AG04449 (cell line): Measurements from ENCODE around the gene ADO.

ENCODE experiments used
- CTCF ChIA-PET: fragments of 350-600 bp; formaldehyde crosslinking; extraction: SDS; loops from one replicate; lab custom pipeline; 2021; ENCODE audit warnings: antibody characterized with exemption; lab: Yijun Ruan, JAX
- POLR2A ChIA-PET: fragments of 400-600, 350-600 bp; formaldehyde crosslinking; extraction: SDS; loops from one replicate; lab custom pipeline; 2020; ENCODE audit warnings: antibody characterized with exemption, inconsistent platforms; lab: Yijun Ruan, JAX
- DNase-seq: peaks from one replicate; pipeline ENCODE4 v3.0.0-alpha.2; 2010; ENCODE audit warnings: low read depth, low spot score
- H3K4me3 ChIP-seq: 2 replicates; pipeline ENCODE4 v1.5.1; 2011; ENCODE audit warnings: low read depth, mild to moderate bottlenecking, control low read depth, low read length
- CTCF ChIP-seq: IDR thresholded peaks from one replicate; pipeline ENCODE4 v1.5.1; 2011; ENCODE audit warnings: mild to moderate bottlenecking, moderate library complexity, low read length, control low read depth, inconsistent platforms; ENCODE audit not compliant: insufficient read depth; ENCODE audit errors: missing control alignments

Gene ADO

GRCh38 chr10:62761115-62761514 is 43.4 kb upstream of the ADO start:
- no peak overlapping the region for H3K4me3 ChIP-seq
- ChIA-PET CTCF (interaction anchor here (1.6 kb wide), 1 partner anchor 9 kb away, joined by 3 read pairs; no protein-coding TSS in a partner anchor), POLR2A (no interaction called here)
- DNase-seq: no peak
- TF ChIP-seq CTCF: no peak

- no peak for TF ChIP-seq CTCF
- CTCF ChIA-PET: no interaction called here
Measured at GRCh38 chr10:62763155-62763554, 41.4 kb upstream of the ADO start.

GRCh38 chr10:62764011-62764410 is 40.5 kb upstream of the ADO start:
- ChIA-PET CTCF (no interaction called here), POLR2A (no interaction called here)
- no peak for TF ChIP-seq CTCF
- H3K4me3 ChIP-seq: no peak overlapping the region
- no peak for DNase-seq

More at GRCh38 chr10:62763155-62763554, 41.4 kb upstream of the ADO start:
- H3K4me3 ChIP-seq: no peak overlapping the region
- POLR2A ChIA-PET: interaction anchor here (0.7 kb wide), 1 partner anchor 9 kb away, joined by 3 read pairs; no protein-coding TSS in a partner anchor
- DNase-seq: no peak

- no peak for TF ChIP-seq CTCF
- H3K4me3 ChIP-seq: no peak overlapping the region
- POLR2A ChIA-PET: no interaction called here
- CTCF ChIA-PET: no interaction called here
- no peak for DNase-seq
Measured at GRCh38 chr10:62765726-62766125, 38.8 kb upstream of the ADO start.

- no peak overlapping the region for H3K4me3 ChIP-seq
- DNase-seq: no peak
- ChIA-PET POLR2A (no interaction called here), CTCF (no interaction called here)
- TF ChIP-seq CTCF: no peak
Measured at GRCh38 chr10:62766386-62766785, 38.1 kb upstream of the ADO start.

GRCh38 chr10:62769574-62770242 is 34.8 kb upstream of the ADO start:
- no peak for DNase-seq
- no peak for TF ChIP-seq CTCF
- no peak overlapping the region for H3K4me3 ChIP-seq
- POLR2A ChIA-PET: no interaction called here
- CTCF ChIA-PET: no interaction called here
